HUES64 (cell line): Measurements from ENCODE around the gene TMEM179.

Experiments
- H3K27ac ChIP-seq: 2 replicates; pipeline ENCODE4 v1.7.0; 2013; ENCODE audit warnings: low read depth, low read length, inconsistent platforms
- H3K27me3 ChIP-seq: 2 replicates; pipeline ENCODE4 v1.6.1; 2013; ENCODE audit warnings: mild to moderate bottlenecking, low read length; ENCODE audit not compliant: insufficient read depth
- H3K36me3 ChIP-seq: 2 replicates; pipeline ENCODE4 v1.6.1; 2013; ENCODE audit warnings: mild to moderate bottlenecking, low read length; ENCODE audit not compliant: insufficient read depth
- H3K4me1 ChIP-seq: 2 replicates; pipeline ENCODE4 v1.6.1; 2013; ENCODE audit warnings: mild to moderate bottlenecking, low read length, moderate library complexity; ENCODE audit not compliant: insufficient read depth
- H3K4me3 ChIP-seq: 2 replicates; pipeline ENCODE4 v1.5.1; 2013; ENCODE audit warnings: mild to moderate bottlenecking, low read length, moderate library complexity
- H3K9ac ChIP-seq: 2 replicates; pipeline ENCODE4 v1.6.1; 2013; ENCODE audit warnings: mild to moderate bottlenecking, low read depth, low read length
- H3K9me3 ChIP-seq: 2 replicates; pipeline ENCODE4 v1.6.1; 2013; ENCODE audit warnings: low read depth, low read length; ENCODE audit not compliant: insufficient read depth
- WGBS: fragments of 150-250, 120-280 bp; methylation state at CpG from one replicate; pipeline ENCODE4 v1.1.7; 2013; ENCODE audit warnings: missing lambda C conversion rate; 5-methylcytosine and 5-hydroxymethylcytosine counted together

Gene TMEM179

GRCh38 chr14:104597576-104597975, 7.0 kb downstream of the TMEM179 start:
- no peaks in the 10 kb centered on the region for H3K36me3 ChIP-seq
- no peaks in the 10 kb centered on the region for H3K9me3 ChIP-seq
- H3K4me1 ChIP-seq, result no peaks in the 10 kb centered on the region
- WGBS, result 92% methylated on average over 11 of the region's 11 CpGs
- no peaks in the 10 kb centered on the region; the same call in 1 of the 2 replicates for H3K27me3 ChIP-seq
- no peak overlapping the region for H3K9ac ChIP-seq
- H3K27ac ChIP-seq, result no peak overlapping the region
- no peak overlapping the region for H3K4me3 ChIP-seq

GRCh38 chr14:104596927-104597351, 7.6 kb downstream of the TMEM179 start:
- no peak overlapping the region for H3K27ac ChIP-seq
- H3K4me3 ChIP-seq, result no peak overlapping the region
- no peak overlapping the region for H3K9ac ChIP-seq
- no peaks in the 10 kb centered on the region; the same call in 1 of the 2 replicates for H3K27me3 ChIP-seq
- no peaks in the 10 kb centered on the region for H3K4me1 ChIP-seq
- no peaks in the 10 kb centered on the region for H3K9me3 ChIP-seq
- H3K36me3 ChIP-seq, result no peaks in the 10 kb centered on the region
- WGBS, result 96% methylated on average over 21 of the region's 21 CpGs

GRCh38 chr14:104596451-104596918, 8.1 kb downstream of the TMEM179 start:
- no peaks in the 10 kb centered on the region; the same call in 1 of the 2 replicates for H3K27me3 ChIP-seq
- H3K27ac ChIP-seq, result no peak overlapping the region
- 91% methylated on average over 11 of the region's 11 CpGs for WGBS
- no peak overlapping the region for H3K4me3 ChIP-seq
- H3K9me3 ChIP-seq, result no peaks in the 10 kb centered on the region
- no peaks in the 10 kb centered on the region for H3K4me1 ChIP-seq
- no peaks in the 10 kb centered on the region for H3K36me3 ChIP-seq
- no peak overlapping the region for H3K9ac ChIP-seq

DNA sequence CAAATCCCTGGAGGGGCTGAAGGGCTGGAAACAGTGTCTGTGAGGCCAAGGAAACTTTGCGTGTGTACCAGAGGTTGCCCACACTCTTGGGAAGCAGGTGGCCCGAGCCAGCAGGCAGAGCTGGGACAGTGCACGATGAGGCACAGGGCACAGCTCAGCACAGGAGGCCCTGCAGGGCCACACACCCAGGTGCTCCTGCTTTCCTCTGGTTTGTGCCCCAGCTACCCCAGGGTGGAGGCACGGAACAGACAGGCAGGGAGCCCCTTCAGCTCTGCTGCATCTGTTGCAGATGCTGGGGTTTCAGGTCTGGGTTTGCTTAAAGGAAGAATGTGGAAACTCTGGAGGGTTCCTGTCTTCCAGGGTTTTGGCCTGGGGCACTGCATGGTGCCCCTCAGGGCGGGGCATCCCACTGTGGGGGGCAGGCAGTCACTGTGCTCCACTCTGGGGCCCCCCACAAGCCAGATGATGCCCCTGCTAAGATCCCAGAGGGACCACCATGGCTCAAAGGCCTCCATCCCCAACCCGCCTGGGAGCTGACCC, 8.6 kb downstream of the TMEM179 start:
- Histone ChIP-seq H3K27ac (no peak overlapping the region), H3K36me3 (no peaks in the 10 kb centered on the region), H3K9me3 (no peaks in the 10 kb centered on the region), H3K9ac (no peak overlapping the region), H3K4me1 (no peaks in the 10 kb centered on the region), H3K4me3 (no peak overlapping the region), H3K27me3 (no peaks in the 10 kb centered on the region; the same call in 1 of the 2 replicates)
- 87% methylated on average over 6 of the region's 6 CpGs for WGBS

DNA sequence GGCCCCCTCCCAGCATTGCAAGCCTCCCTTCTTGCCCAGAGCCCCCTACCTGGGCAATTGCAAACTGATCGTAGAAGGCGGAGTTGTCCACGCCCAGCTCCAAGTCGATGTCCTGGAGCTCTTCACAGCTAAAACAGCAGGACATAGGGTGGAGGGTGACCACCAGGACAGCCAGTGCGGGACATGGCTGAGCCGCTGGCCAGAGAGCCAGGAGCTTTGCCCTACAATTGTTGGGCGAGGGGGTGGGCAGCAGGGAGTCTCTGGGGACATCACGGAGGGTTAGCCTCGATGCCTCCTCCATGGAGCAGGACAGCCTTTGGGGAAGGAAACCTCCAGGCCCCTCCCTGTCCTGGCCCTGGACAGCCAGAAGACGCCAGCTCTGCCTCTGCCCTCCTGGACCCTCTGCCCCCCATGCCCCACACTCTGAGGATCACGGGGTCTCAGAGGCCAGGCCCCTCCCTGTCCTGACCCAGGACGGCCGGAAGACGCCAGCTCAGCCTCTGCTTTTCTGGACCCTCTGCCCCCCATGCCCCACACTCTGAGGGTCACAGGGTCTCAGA, 9.4 kb downstream of the TMEM179 start:
- no peaks in the 10 kb centered on the region for H3K36me3 ChIP-seq
- WGBS, result 92% methylated on average over 14 of the region's 14 CpGs
- no peak overlapping the region for H3K9ac ChIP-seq
- H3K9me3 ChIP-seq, result no peaks in the 10 kb centered on the region
- no peak overlapping the region for H3K4me3 ChIP-seq
- H3K27ac ChIP-seq, result no peak overlapping the region
- H3K4me1 ChIP-seq, result no peaks in the 10 kb centered on the region
- no peaks in the 10 kb centered on the region; the same call in 1 of the 2 replicates for H3K27me3 ChIP-seq

- no peaks in the 10 kb centered on the region; the same call in 1 of the 2 replicates for H3K27me3 ChIP-seq
- no peaks in the 10 kb centered on the region for H3K36me3 ChIP-seq
- H3K9me3 ChIP-seq, result no peaks in the 10 kb centered on the region
- no peak overlapping the region for H3K4me3 ChIP-seq
- H3K4me1 ChIP-seq, result no peaks in the 10 kb centered on the region
- no peak overlapping the region for H3K27ac ChIP-seq
- H3K9ac ChIP-seq, result no peak overlapping the region
- 92% methylated on average over 15 of the region's 15 CpGs for WGBS
These were observed 10.1 kb downstream of the TMEM179 start for GRCh38 chr14:104594310-104595046.

DNA sequence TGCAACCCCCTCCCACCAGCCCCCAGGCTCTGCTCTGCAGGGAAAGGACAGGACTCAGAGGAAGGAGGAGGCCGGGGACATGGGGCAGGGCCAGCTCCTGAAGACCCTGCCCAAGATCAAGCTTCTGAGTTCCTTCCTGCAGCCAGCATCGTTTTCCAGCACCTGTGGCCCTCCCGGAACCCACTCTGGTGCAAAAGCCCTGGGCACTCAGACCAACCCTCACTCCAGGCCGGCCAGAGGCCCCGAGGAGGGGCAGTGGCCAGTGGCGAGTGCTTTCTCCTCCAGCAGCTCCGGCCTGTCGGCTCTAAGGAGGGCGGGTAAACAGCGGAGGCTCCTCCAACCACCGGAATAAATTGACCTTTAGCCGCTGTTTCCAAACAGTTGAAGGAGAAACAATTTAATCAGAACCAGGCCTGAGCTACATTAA, 10.8 kb downstream of the TMEM179 start:
- Histone ChIP-seq H3K9me3 (no peaks in the 10 kb centered on the region), H3K27ac (no peak overlapping the region), H3K36me3 (no peaks in the 10 kb centered on the region), H3K9ac (no peak overlapping the region), H3K4me3 (no peak overlapping the region), H3K4me1 (no peaks in the 10 kb centered on the region), H3K27me3 (no peaks in the 10 kb centered on the region; the same call in 1 of the 2 replicates)
- 92% methylated on average over 12 of the region's 12 CpGs for WGBS

- H3K27me3 ChIP-seq, result no peaks in the 10 kb centered on the region; the same call in 1 of the 2 replicates
- no peaks in the 10 kb centered on the region for H3K9me3 ChIP-seq
- H3K9ac ChIP-seq, result no peak overlapping the region
- no peak overlapping the region for H3K4me3 ChIP-seq
- no peak overlapping the region for H3K27ac ChIP-seq
- no peaks in the 10 kb centered on the region for H3K4me1 ChIP-seq
- H3K36me3 ChIP-seq, result no peaks in the 10 kb centered on the region
- 86% methylated on average over 18 of the region's 18 CpGs for WGBS
These were observed 11.3 kb downstream of the TMEM179 start for GRCh38 chr14:104593241-104593701.

- Histone ChIP-seq H3K4me1 (no peaks in the 10 kb centered on the region), H3K4me3 (no peak overlapping the region), H3K27me3 (no peaks in the 10 kb centered on the region; the same call in 1 of the 2 replicates), H3K36me3 (no peaks in the 10 kb centered on the region), H3K27ac (no peak overlapping the region), H3K9ac (no peak overlapping the region), H3K9me3 (no peaks in the 10 kb centered on the region)
- 89% methylated on average over 8 of the region's 8 CpGs for WGBS
These were observed 11.8 kb downstream of the TMEM179 start for GRCh38 chr14:104592785-104593184.

- H3K9ac ChIP-seq, result no peak overlapping the region
- no peaks in the 10 kb centered on the region for H3K4me1 ChIP-seq
- no peaks in the 10 kb centered on the region for H3K36me3 ChIP-seq
- WGBS, result 92% methylated on average over 3 of the region's 3 CpGs
- no peak overlapping the region for H3K27ac ChIP-seq
- H3K9me3 ChIP-seq, result no peaks in the 10 kb centered on the region
- H3K27me3 ChIP-seq, result no peaks in the 10 kb centered on the region; the same call in 1 of the 2 replicates
- no peak overlapping the region for H3K4me3 ChIP-seq
These were observed 12.3 kb downstream of the TMEM179 start for GRCh38 chr14:104592292-104592672.
